NB4 (cell line): ENCODE results near the gene NDUFB10.

Experiments
- CTCF ChIP-seq: IDR thresholded peaks from one replicate; pipeline ENCODE4 v1.5.1; 2012; ENCODE audit warnings: low read depth, low read length
- MYC ChIP-seq: IDR thresholded peaks from 2 replicates; pipeline ENCODE4 v1.6.1; 2011; ENCODE audit warnings: low read depth, low read length
- POLR2A ChIP-seq: IDR thresholded peaks from 2 replicates; pipeline ENCODE4 v1.6.1; 2011; ENCODE audit warnings: mild to moderate bottlenecking; ENCODE audit not compliant: insufficient read length; ENCODE audit errors: extremely low read depth

- TF ChIP-seq CTCF (no peak), MYC (no peak), POLR2A (no peak)
Measured at GRCh38 chr16:1917665-1918350, 41.5 kb upstream of the NDUFB10 start.
